Uterus (tissue), 2 donors: Measurements from ENCODE around the gene ZNF627.

ENCODE experiments used
- CTCF ChIP-seq, 4 experiments: fragments of 200-600 bp in 2 of 4; fragments of 450-650 bp in 2 of 4; sonication (generic) in 2 of 4; IDR thresholded peaks; one replicate each; pipeline ENCODE4 v1.5.1; 2016 to 2019; ENCODE audit warnings: antibody characterized with exemption in 4 of 4, mild to moderate bottlenecking in 2 of 4, moderate library complexity in 1 of 4
- POLR2A ChIP-seq, 2 donors: fragments of 450-650 bp; IDR thresholded peaks; one replicate each; pipeline ENCODE4 v1.6.1; 2016; ENCODE audit warnings: antibody characterized with exemption in 2 of 2, mild to moderate bottlenecking in 1 of 2, moderate library complexity in 1 of 2

- TF ChIP-seq CTCF (IDR thresholded peaks at IDR 0.05): no peak
- TF ChIP-seq POLR2A (IDR thresholded peaks at IDR 0.05): no peak
These were observed 47.0 kb upstream of the ZNF627 start for GRCh38 chr19:11550265-11550664.
